Keratinocyte (primary cell): ENCODE measurements around the gene MBNL2. TPM values are rescaled to one million over a fixed set of nuclear protein-coding genes. Genes with fewer than 3 reads are reported as not detected.

Experiments
- DNase-seq: peaks from one replicate; pipeline ENCODE4 v3.0.0-alpha.2; 2011; ENCODE audit warnings: low read depth, missing footprints, low spot score
- FAIRE-seq: peaks from 2 replicates; lab custom pipeline; 2011; peaks lifted over from hg19 to GRCh38; lab: Jason Lieb, UNC
- H2AFZ ChIP-seq: 2 replicates; pipeline ENCODE4 v1.6.0; 2012; ENCODE audit warnings: low read length, control low read depth, inconsistent platforms; ENCODE audit not compliant: control insufficient read depth
- H3K27ac ChIP-seq: 2 replicates; pipeline ENCODE4 v1.5.1; 2011; ENCODE audit warnings: low read length; ENCODE audit not compliant: control insufficient read depth, insufficient read depth
- H3K27me3 ChIP-seq: 3 replicates; pipeline ENCODE4 v1.6.0; 2011; ENCODE audit warnings: low read length; ENCODE audit not compliant: control insufficient read depth, insufficient read depth; ENCODE audit errors: extremely low read depth
- H3K36me3 ChIP-seq, 2 experiments: 2 replicates in 1 of 2; 3 replicates in 1 of 2; pipeline ENCODE4 v1.5.1; 2011; ENCODE audit warnings: low read length in 2 of 2, mild to moderate bottlenecking in 1 of 2; ENCODE audit not compliant: control insufficient read depth in 2 of 2, insufficient read depth in 2 of 2; ENCODE audit errors: extremely low read depth in 1 of 2
- H3K4me1 ChIP-seq: 3 replicates; pipeline ENCODE4 v1.5.1; 2011; ENCODE audit warnings: low read length; ENCODE audit not compliant: control insufficient read depth, insufficient read depth; ENCODE audit errors: extremely low read depth
- H3K4me2 ChIP-seq: 3 replicates; pipeline ENCODE4 v1.6.0; 2011; ENCODE audit warnings: low read depth, low read length; ENCODE audit not compliant: control insufficient read depth, insufficient read depth; ENCODE audit errors: extremely low read depth
- H3K4me3 ChIP-seq, 3 experiments: fragments of 200-600 bp in 1 of 3; sonication (generic) in 1 of 3; 2 replicates in 2 of 3; 3 replicates in 1 of 3; pipeline ENCODE4 v1.5.1; 2011 to 2016; ENCODE audit warnings: low read length in 3 of 3, mild to moderate bottlenecking in 3 of 3, control low read depth in 2 of 3, inconsistent platforms in 1 of 3, low read depth in 1 of 3, mixed read lengths in 1 of 3, mixed run types in 1 of 3, moderate library complexity in 1 of 3; ENCODE audit not compliant: control insufficient read depth in 2 of 3, insufficient read depth in 2 of 3; ENCODE audit errors: extremely low read depth in 1 of 3
- H3K79me2 ChIP-seq: 2 replicates; pipeline ENCODE4 v1.6.0; 2012; ENCODE audit warnings: low read length; ENCODE audit not compliant: control insufficient read depth, insufficient read depth
- H3K9ac ChIP-seq: 3 replicates; pipeline ENCODE4 v1.6.0; 2011; ENCODE audit warnings: low read length; ENCODE audit not compliant: control insufficient read depth, insufficient read depth; ENCODE audit errors: extremely low read depth
- H3K9me1 ChIP-seq: 3 replicates; pipeline ENCODE4 v1.6.0; 2011; ENCODE audit warnings: low read length; ENCODE audit not compliant: control insufficient read depth, insufficient read depth; ENCODE audit errors: extremely low read depth
- H3K9me3 ChIP-seq: 2 replicates; pipeline ENCODE4 v1.5.1; 2012; ENCODE audit warnings: low read depth, low read length; ENCODE audit not compliant: control insufficient read depth
- H4K20me1 ChIP-seq: 3 replicates; pipeline ENCODE4 v1.6.0; 2011; ENCODE audit warnings: low read length; ENCODE audit not compliant: control insufficient read depth, insufficient read depth; ENCODE audit errors: extremely low read depth
- CTCF ChIP-seq, 3 experiments: IDR thresholded peaks in 1 of 3; conservative IDR thresholded peaks in 1 of 3; optimal IDR thresholded peaks in 1 of 3; 2 replicates in 2 of 3; 3 replicates in 1 of 3; pipeline versions ENCODE3 to v1.5.1; 2011; ENCODE audit warnings: low read length in 3 of 3, mild to moderate bottlenecking in 3 of 3, moderate library complexity in 2 of 3, control low read depth in 1 of 3, inconsistent platforms in 1 of 3; ENCODE audit not compliant: insufficient read depth in 2 of 3; ENCODE audit errors: extremely low read depth in 1 of 3
- EZH2 ChIP-seq: IDR thresholded peaks from one replicate; pipeline ENCODE4 v1.6.1; 2012; ENCODE audit warnings: inconsistent platforms, mild to moderate bottlenecking, low read length, moderate library complexity
- dilution Hi-C: fragments of 300-500 bp; cut with MboI; formaldehyde crosslinking; loops from one replicate; pipeline ENCODE4 v1.7.0; 2020; ENCODE audit warnings: low sequenced_read_pairs; ENCODE audit not compliant: extremely low pct_ligation_motif_present
- polyA plus RNA-seq, 5 experiments: library from polyadenylated mRNA; depleted of rRNA in 3 of 5; stranded (reverse) in 3 of 5; stranded (forward) in 1 of 5; unstranded in 1 of 5; fragments of >200 nt; gene quantifications; 1 replicate in 1 of 5; 2 replicates in 3 of 5; 3 replicates in 1 of 5; pipeline versions ENCODE4 v1.2.1 to v1.2.3, GENCODE V29; 2011 to 2012; ENCODE audit warnings: missing spikeins in 2 of 5, low read depth in 1 of 5, low replicate concordance in 1 of 5

MBNL2 gene
- polyA plus RNA-seq, 1 donor (not counting 4 experiments of a cell fraction or from before 2014, with no cell fraction given) = 28.4 TPM

- Histone ChIP-seq H3K4me2 (no peak overlapping the region), H3K79me2 (no peaks in the 10 kb centered on the region), H3K9me3 (no peaks in the 10 kb centered on the region), H3K9me1 (no peaks in the 10 kb centered on the region), H4K20me1 (no peaks in the 10 kb centered on the region), H2AFZ (no peak overlapping the region), H3K4me1 (peaks cover 23% of the 10 kb centered on the region), H3K9ac (no peak overlapping the region), H3K27ac (peak overlapping the region; percentile 19), H3K36me3 (no peaks in the 10 kb centered on the region), H3K27me3 (no peaks in the 10 kb centered on the region), H3K4me3 (no peak overlapping the region)
- dilution Hi-C loops = no loop called here
- FAIRE-seq = no peak
- TF ChIP-seq CTCF (optimal IDR thresholded peaks at IDR 0.05 in 1 of 3, IDR thresholded peaks at IDR 0.05 in 1 of 3, conservative IDR thresholded peaks at IDR 0.05 in 1 of 3; ENCODE audit: extremely low read depth in 1 of 3, insufficient read depth in 2 of 3, low read length in 3 of 3) = no peak
- no peak for TF ChIP-seq EZH2
- DNase-seq = no peak
These were observed 105.0 kb downstream of the MBNL2 start for GRCh38 chr13:97327086-97327485.

- Histone ChIP-seq H3K36me3 (no peaks in the 10 kb centered on the region), H3K79me2 (no peaks in the 10 kb centered on the region), H3K27ac (peak overlapping the region; percentile 36), H4K20me1 (no peaks in the 10 kb centered on the region), H3K9me1 (no peaks in the 10 kb centered on the region), H3K9ac (no peak overlapping the region), H3K9me3 (no peaks in the 10 kb centered on the region), H3K4me2 (peak overlapping the region; percentile 39), H3K4me1 (peaks cover 22% of the 10 kb centered on the region), H3K4me3 (no peak overlapping the region), H3K27me3 (no peaks in the 10 kb centered on the region), H2AFZ (no peak overlapping the region)
- DNase-seq (no peak), FAIRE-seq (no peak)
- dilution Hi-C loops = no loop called here
- no peak for TF ChIP-seq EZH2
- no peak for TF ChIP-seq CTCF (optimal IDR thresholded peaks at IDR 0.05 in 1 of 3, IDR thresholded peaks at IDR 0.05 in 1 of 3, conservative IDR thresholded peaks at IDR 0.05 in 1 of 3; ENCODE audit: extremely low read depth in 1 of 3, insufficient read depth in 2 of 3, low read length in 3 of 3)
These were observed 105.5 kb downstream of the MBNL2 start for GRCh38 chr13:97327506-97328221.
